ENCODE measurements around the gene PPP2R5B. TPM values are rescaled to one million over a fixed set of nuclear protein-coding genes. Genes with fewer than 3 reads are reported as not detected.
A peak's percentile ranks its signal among the peaks of the same experiment; 100 is the strongest.

Gene PPP2R5B
- total and polyA plus RNA-seq, 9 of the 15 experiments (the other 6 are each of a cell fraction or from before 2014, with no cell fraction given): 0.10 to 7.8 (median 3.3) TPM

DNA sequence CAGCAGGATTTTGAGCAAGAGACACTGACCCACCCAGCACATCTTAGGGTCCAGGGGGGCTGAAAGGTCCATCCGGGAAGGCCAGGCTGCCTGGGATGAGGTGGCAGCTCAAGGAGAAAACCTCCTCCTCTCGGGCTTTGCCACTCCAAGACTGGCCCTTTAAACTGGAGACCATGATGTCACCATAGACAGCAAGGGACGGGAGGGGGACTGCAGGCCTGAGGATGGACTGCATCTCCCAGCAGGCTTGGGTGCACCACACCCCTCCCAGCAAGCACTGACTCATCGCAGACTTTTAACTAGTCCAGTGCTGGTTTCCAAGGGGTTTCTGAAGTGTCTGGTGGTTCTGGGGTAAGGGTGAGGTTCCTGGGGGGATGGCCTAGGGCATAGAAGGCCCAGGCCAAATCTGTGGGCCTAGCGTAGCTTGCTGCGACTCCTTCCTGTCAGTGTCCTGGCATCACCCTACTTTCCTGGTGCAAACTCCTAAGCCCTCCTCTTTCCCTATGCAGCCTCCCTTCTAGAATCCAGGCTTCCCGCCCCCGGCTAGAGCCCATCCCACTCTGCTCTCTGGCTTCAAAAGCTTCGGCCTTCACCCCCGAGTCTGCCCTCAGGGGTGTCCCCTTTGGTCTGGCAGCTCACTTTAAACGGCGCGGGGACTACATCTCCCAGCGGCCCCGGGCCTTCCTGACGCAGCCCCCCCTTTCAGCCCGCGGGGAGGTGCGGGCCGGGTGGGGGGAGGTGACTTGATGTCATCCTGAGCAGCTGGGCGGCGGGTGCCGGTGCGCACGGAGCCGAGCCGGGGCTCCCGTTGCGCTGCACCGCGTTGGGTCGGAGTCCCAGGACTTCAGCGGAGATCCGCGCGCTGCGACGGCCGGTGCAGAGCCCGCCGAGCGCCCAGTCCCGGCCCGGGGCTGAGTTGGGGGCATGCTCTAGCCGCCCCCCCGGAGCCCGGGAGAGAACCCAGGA, at the start of gene PPP2R5B (continued):
- TF ChIP-seq, protein P1, sequence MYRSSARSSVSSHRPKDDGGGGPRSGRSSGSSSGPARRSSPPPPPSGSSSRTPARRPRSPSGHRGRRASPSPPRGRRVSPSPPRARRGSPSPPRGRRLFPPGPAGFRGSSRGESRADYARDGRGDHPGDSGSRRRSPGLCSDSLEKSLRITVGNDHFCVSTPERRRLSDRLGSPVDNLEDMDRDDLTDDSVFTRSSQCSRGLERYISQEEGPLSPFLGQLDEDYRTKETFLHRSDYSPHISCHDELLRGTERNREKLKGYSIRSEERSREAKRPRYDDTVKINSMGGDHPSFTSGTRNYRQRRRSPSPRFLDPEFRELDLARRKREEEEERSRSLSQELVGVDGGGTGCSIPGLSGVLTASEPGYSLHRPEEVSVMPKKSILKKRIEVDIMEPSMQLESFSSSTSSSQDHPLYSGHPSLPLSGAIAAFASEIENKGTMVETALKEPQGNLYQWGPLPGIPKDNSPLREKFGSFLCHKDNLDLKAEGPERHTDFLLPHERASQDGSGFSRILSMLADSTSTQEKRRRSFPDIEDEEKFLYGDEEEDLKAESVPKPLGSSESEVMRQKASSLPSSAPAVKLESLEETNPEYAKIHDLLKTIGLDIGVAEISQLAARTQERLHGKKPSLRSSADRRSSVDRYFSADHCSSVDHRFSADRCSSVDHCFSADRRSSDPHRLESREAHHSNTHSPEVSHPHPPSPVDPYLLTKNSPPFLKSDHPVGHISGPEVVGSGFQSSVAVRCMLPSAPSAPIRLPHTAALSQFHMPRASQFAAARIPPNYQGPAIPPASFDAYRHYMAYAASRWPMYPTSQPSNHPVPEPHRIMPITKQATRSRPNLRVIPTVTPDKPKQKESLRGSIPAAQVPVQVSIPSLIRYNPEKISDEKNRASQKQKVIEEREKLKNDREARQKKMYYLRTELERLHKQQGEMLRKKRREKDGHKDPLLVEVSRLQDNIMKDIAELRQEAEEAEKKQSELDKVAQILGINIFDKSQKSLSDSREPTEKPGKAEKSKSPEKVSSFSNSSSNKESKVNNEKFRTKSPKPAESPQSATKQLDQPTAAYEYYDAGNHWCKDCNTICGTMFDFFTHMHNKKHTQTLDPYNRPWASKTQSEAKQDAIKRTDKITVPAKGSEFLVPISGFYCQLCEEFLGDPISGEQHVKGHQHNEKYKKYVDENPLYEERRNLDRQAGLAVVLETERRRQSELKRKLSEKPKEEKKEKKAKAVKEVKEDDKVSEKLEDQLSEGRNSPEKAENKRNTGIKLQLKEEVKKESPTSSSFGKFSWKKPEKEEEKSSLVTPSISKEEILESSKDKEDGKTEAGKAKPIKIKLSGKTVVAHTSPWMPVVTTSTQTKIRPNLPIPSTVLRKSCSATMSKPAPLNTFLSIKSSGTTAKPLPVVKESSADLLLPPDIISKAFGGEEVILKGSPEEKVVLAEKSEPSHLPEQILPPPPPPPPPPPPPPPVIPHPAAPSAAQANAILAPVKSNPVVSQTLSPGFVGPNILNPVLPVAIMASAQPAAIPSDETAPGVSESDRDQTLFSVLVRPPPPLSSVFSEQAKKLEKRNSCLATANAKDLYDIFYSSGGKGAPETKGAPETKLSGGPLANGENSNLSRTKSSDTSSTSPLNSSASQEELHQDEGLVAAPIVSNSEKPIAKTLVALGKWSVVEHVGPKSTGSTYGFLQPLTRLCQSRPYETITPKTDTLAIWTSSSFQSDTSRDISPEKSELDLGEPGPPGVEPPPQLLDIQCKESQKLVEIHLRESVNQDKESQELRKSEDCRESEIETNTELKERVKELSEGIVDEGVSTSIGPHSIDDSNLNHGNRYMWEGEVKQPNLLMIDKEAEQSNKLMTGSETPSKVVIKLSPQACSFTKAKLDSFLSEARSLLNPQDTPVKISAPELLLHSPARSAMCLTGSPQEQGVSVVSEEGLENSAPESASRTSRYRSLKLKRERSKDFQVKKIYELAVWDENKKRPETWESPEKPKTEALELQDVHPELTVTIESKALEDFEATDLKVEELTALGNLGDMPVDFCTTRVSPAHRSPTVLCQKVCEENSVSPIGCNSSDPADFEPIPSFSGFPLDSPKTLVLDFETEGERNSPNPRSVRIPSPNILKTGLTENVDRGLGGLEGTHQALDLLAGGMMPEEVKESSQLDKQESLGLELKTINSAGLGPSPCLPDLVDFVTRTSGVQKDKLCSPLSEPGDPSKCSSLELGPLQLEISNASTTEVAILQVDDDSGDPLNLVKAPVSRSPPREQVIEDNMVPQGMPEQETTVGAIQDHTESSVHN (IDR thresholded peaks at IDR 0.05; ENCODE audit: borderline replicate concordance in 1 of 2, low read depth in 1 of 2): 0 out of 4 replicates have a peak, but pooled peaks of 1 of the 2 experiments have one; percentile 50
- TF ChIP-seq KDM4B (IDR thresholded peaks at IDR 0.05; ENCODE audit: borderline replicate concordance in 2 of 2, low read depth in 1 of 2) (peak in 1 of 2 experiments; percentile 99; a peak in 2 of 4 replicates), ZEB2 (IDR thresholded peaks at IDR 0.05) (0 out of 2 replicates have a peak, but pooled peaks have one; percentile 14), MEIS2 (IDR thresholded peaks at IDR 0.05; ENCODE audit: partially characterized antibody) (peak; percentile 47), SAFB (IDR thresholded peaks at IDR 0.05; ENCODE audit: borderline replicate concordance, low read depth, low read length) (no peak), KDM2B (CRISPR knock-in tag; IDR thresholded peaks at IDR 0.05) (0 out of 2 replicates have a peak, but pooled peaks have one; percentile 76), DMBX1 (CRISPR knock-in tag; IDR thresholded peaks at IDR 0.05; ENCODE audit: borderline replicate concordance) (0 out of 2 replicates have a peak, but pooled peaks have one; percentile 33), ZNF79 (CRISPR knock-in tag; IDR thresholded peaks at IDR 0.05; ENCODE audit: low read depth) (no peak), JUN (IDR thresholded peaks at IDR 0.05; ENCODE audit: borderline replicate concordance, low read depth, low read length) (peak; percentile 100), JUN (CRISPR knock-in tag; IDR thresholded peaks at IDR 0.05; ENCODE audit: borderline replicate concordance) (peak; percentile 87; the same call in 1 of the 2 replicates)
- TF ChIP-seq, protein P2, sequence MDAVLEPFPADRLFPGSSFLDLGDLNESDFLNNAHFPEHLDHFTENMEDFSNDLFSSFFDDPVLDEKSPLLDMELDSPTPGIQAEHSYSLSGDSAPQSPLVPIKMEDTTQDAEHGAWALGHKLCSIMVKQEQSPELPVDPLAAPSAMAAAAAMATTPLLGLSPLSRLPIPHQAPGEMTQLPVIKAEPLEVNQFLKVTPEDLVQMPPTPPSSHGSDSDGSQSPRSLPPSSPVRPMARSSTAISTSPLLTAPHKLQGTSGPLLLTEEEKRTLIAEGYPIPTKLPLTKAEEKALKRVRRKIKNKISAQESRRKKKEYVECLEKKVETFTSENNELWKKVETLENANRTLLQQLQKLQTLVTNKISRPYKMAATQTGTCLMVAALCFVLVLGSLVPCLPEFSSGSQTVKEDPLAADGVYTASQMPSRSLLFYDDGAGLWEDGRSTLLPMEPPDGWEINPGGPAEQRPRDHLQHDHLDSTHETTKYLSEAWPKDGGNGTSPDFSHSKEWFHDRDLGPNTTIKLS (IDR thresholded peaks at IDR 0.05; ENCODE audit: borderline replicate concordance, low read depth): peak; percentile 89; the same call in 1 of the 2 replicates
- TF ChIP-seq, protein P3, sequence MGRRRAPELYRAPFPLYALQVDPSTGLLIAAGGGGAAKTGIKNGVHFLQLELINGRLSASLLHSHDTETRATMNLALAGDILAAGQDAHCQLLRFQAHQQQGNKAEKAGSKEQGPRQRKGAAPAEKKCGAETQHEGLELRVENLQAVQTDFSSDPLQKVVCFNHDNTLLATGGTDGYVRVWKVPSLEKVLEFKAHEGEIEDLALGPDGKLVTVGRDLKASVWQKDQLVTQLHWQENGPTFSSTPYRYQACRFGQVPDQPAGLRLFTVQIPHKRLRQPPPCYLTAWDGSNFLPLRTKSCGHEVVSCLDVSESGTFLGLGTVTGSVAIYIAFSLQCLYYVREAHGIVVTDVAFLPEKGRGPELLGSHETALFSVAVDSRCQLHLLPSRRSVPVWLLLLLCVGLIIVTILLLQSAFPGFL (CRISPR knock-in tag; IDR thresholded peaks at IDR 0.05): no peak
- TF ChIP-seq, protein P4, sequence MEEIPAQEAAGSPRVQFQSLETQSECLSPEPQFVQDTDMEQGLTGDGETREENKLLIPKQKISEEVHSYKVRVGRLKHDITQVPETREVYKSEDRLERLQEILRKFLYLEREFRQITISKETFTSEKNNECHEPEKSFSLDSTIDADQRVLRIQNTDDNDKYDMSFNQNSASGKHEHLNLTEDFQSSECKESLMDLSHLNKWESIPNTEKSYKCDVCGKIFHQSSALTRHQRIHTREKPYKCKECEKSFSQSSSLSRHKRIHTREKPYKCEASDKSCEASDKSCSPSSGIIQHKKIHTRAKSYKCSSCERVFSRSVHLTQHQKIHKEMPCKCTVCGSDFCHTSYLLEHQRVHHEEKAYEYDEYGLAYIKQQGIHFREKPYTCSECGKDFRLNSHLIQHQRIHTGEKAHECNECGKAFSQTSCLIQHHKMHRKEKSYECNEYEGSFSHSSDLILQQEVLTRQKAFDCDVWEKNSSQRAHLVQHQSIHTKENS (CRISPR knock-in tag; IDR thresholded peaks at IDR 0.05): no peak
